MG63 (cell line): ENCODE results near the gene LRFN4. TPM values are rescaled to one million over a fixed set of nuclear protein-coding genes. Genes with fewer than 3 reads are reported as not detected.
A peak's percentile ranks its signal among the peaks of the same experiment; 100 is the strongest.

ENCODE experiments used
- DNase-seq: peaks from one replicate; pipeline ENCODE4 v3.0.0-alpha.2; 2020
- H3K27me3 ChIP-seq: fragments of 250-450 bp; sonication (Bioruptor Pico); 2 replicates; pipeline ENCODE4 v1.5.1; 2020; ENCODE audit warnings: mild to moderate bottlenecking, moderate library complexity
- H3K36me3 ChIP-seq: fragments of 250-450 bp; sonication (Bioruptor Pico); 2 replicates; pipeline ENCODE4 v1.5.1; 2020; ENCODE audit warnings: mild to moderate bottlenecking, moderate library complexity
- H3K4me3 ChIP-seq: fragments of 250-450 bp; sonication (Bioruptor Pico); 2 replicates; pipeline ENCODE4 v1.5.1; 2020; ENCODE audit warnings: mild to moderate bottlenecking, moderate library complexity
- H3K9me3 ChIP-seq: fragments of 250-450 bp; sonication (Bioruptor Pico); 2 replicates; pipeline ENCODE4 v1.5.1; 2020; ENCODE audit warnings: mild to moderate bottlenecking, moderate library complexity
- total RNA-seq: library from RNA; depleted of rRNA; stranded (reverse); fragments of >200 nt; shearing (Covaris generic); gene quantifications from 2 replicates; pipeline ENCODE4 v1.2.3, GENCODE V29; 2014; ENCODE audit warnings: low replicate concordance

LRFN4 gene
- total RNA-seq, 1 experiment from 2014 or later, result 42.8 TPM

- Histone ChIP-seq H3K27me3 (no peaks in the 10 kb centered on the region), H3K4me3 (no peak overlapping the region), H3K9me3 (no peaks in the 10 kb centered on the region), H3K36me3 (no peaks in the 10 kb centered on the region)
- no peak for DNase-seq
Measured at GRCh38 chr11:66889960-66890359, 33.1 kb downstream of the LRFN4 start.

DNA sequence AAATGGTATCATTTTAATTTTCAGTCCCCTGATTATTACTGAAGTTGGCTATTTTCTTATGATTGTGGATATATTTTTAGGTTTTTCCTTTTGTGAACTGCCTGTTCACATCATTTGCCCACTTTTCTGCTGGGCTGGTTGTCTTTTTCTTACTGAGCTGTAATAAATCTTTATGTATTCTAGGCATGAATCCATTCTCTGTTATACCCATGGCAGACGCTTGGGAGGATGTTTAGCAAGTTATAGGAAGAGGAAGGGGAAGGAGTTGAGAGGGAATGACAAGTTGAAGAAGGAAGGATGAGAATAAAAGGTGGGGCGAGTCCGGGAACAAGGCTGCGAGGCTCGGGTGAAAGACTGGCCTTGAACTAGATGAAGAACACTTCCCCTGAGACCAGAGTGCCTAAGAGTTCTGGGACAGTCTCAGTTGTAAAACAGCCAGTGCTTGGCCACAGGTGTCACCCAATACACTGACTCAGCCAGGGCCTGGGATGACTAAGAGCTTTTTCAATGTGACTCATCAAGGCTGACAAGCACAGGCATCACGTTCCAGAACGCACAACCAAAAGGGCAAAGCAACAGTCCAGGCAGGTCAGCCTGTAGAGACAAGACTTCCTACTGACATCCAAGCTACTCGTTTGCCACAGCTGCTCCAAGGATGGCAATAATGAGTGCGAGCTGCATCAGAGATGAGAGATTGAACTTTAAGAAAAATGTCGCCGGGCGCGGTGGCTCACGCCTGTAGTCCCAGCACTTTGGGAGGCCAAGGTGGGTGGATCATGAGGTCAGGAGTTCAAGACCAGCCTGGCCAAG, 35.2 kb downstream of the LRFN4 start:
- Histone ChIP-seq H3K27me3 (no peaks in the 10 kb centered on the region), H3K36me3 (no peaks in the 10 kb centered on the region), H3K4me3 (no peak overlapping the region), H3K9me3 (no peaks in the 10 kb centered on the region)
- peak; percentile 89 for DNase-seq

DNA sequence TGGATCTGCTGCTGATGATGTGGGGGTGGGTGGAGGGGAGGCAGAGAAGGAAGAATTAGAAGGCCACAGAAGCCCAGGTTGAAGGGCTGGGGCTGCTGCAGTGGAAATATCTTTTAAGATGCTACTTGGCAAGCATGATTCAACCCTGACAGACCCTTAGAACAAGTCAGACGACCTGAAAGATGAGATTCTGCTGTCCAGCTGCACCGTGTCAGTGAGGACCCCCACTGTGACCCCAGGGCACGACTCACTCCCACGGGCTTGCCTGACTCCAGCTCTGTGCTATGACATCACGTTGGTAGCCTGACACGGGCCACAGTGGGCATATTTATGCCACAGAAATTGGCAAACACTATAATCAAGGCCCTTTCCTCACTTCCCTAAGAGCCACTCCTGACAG, 36.0 kb downstream of the LRFN4 start:
- Histone ChIP-seq H3K36me3 (no peaks in the 10 kb centered on the region), H3K4me3 (no peak overlapping the region), H3K9me3 (no peaks in the 10 kb centered on the region), H3K27me3 (no peaks in the 10 kb centered on the region)
- DNase-seq, result peak; percentile 20

- no peak for DNase-seq
- H3K4me3 ChIP-seq, result no peak overlapping the region
- no peaks in the 10 kb centered on the region for H3K9me3 ChIP-seq
- H3K27me3 ChIP-seq, result no peaks in the 10 kb centered on the region
- no peaks in the 10 kb centered on the region for H3K36me3 ChIP-seq
Measured at GRCh38 chr11:66894141-66894540, 37.3 kb downstream of the LRFN4 start.

DNA sequence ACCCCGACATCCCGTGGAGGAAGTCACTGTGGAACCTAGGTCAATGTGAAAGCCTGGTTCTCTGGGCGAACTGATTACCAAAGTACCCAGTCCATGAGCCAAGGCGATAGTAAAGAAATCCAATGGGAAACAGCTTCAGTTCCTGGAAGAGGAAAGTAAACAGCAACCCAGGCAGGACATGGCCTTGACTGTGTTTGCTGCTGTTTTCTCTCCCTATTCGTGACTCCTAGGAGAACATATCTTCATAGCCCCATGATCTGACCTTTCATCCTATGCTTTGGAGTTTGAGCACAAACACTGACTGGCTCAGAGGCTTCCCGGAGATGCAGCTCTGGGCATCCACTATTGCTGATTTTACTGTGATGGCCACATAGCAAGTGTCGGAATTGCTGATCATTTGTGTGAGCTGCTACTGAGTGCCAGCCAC, 45.1 kb downstream of the LRFN4 start:
- no peaks in the 10 kb centered on the region for H3K27me3 ChIP-seq
- no peak for DNase-seq
- no peaks in the 10 kb centered on the region for H3K36me3 ChIP-seq
- no peak overlapping the region for H3K4me3 ChIP-seq
- H3K9me3 ChIP-seq, result no peaks in the 10 kb centered on the region

GRCh38 chr11:66902486-66903177, 45.8 kb downstream of the LRFN4 start:
- Histone ChIP-seq H3K4me3 (no peak overlapping the region), H3K9me3 (no peaks in the 10 kb centered on the region), H3K27me3 (no peaks in the 10 kb centered on the region), H3K36me3 (no peaks in the 10 kb centered on the region)
- no peak for DNase-seq

DNA sequence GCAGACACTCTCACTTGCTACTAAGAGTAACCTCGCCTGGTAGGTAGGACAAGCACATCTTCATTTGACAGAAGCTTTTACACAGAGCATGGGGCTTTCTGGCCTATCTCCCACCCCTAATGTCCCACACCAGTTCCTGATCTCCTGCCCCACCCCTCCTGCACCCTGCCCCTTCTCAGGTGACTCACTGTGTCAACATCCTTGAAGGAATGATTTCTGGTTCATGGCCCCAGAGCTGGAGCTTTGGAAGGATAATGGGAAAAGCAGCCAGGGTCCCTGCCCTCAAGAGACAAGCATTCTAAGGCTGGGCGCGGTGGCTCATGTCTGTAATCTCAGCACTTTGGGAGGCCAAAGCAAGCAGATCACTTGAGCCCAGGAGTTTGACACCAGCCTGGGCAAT, 47.2 kb downstream of the LRFN4 start:
- Histone ChIP-seq H3K9me3 (no peaks in the 10 kb centered on the region), H3K36me3 (no peaks in the 10 kb centered on the region)
- DNase-seq, result peak; percentile 47

GRCh38 chr11:66904561-66904960, 47.7 kb downstream of the LRFN4 start:
- no peak for DNase-seq
- Histone ChIP-seq H3K9me3 (no peaks in the 10 kb centered on the region), H3K27me3 (no peaks in the 10 kb centered on the region)

More for the DNA sequence above, 47.2 kb downstream of the LRFN4 start:
- H3K27me3 ChIP-seq, result no peaks in the 10 kb centered on the region
- H3K4me3 ChIP-seq, result no peak overlapping the region

GRCh38 chr11:66904981-66905521, 48.2 kb downstream of the LRFN4 start:
- DNase-seq, result no peak
- no peaks in the 10 kb centered on the region for H3K27me3 ChIP-seq
- H3K4me3 ChIP-seq, result no peak overlapping the region
- H3K36me3 ChIP-seq, result no peaks in the 10 kb centered on the region
- H3K9me3 ChIP-seq, result no peaks in the 10 kb centered on the region

More at GRCh38 chr11:66904561-66904960, 47.7 kb downstream of the LRFN4 start:
- no peak overlapping the region for H3K4me3 ChIP-seq
- H3K36me3 ChIP-seq, result no peaks in the 10 kb centered on the region

DNA sequence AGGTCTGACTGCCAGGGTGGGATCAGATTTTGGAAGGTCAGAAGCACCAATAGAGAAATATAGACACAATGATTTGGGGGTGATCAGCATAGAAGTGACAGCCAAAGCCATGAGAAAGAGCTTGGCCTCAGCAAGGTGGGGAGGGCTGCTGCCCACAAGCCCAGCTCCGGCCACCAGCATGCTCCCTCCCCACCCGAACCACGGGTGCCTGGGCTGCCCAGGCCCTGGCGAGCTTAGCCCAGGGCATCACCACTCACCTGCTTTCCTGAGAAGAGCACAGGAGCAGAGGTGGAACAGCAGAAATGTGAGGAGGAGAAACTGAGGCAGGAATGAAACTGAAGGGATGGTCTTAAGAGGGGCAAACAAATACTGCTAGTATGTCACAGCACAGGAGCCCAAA, 48.8 kb downstream of the LRFN4 start:
- no peak for DNase-seq
- Histone ChIP-seq H3K4me3 (no peak overlapping the region), H3K27me3 (no peaks in the 10 kb centered on the region), H3K36me3 (no peaks in the 10 kb centered on the region), H3K9me3 (no peaks in the 10 kb centered on the region)

GRCh38 chr11:66906061-66906733, 49.3 kb downstream of the LRFN4 start:
- H3K9me3 ChIP-seq, result no peaks in the 10 kb centered on the region
- no peak for DNase-seq
- no peaks in the 10 kb centered on the region for H3K36me3 ChIP-seq
- H3K4me3 ChIP-seq, result no peak overlapping the region
- H3K27me3 ChIP-seq, result no peaks in the 10 kb centered on the region

- no peaks in the 10 kb centered on the region for H3K9me3 ChIP-seq
- no peaks in the 10 kb centered on the region for H3K36me3 ChIP-seq
- no peak overlapping the region for H3K4me3 ChIP-seq
- no peak for DNase-seq
- H3K27me3 ChIP-seq, result no peaks in the 10 kb centered on the region
Measured at GRCh38 chr11:66907751-66908630, 51.1 kb downstream of the LRFN4 start.

- Histone ChIP-seq H3K36me3 (no peaks in the 10 kb centered on the region), H3K27me3 (no peaks in the 10 kb centered on the region), H3K9me3 (no peaks in the 10 kb centered on the region), H3K4me3 (no peak overlapping the region)
- no peak for DNase-seq
Measured at GRCh38 chr11:66909181-66909580, 52.3 kb downstream of the LRFN4 start.

- Histone ChIP-seq H3K36me3 (no peaks in the 10 kb centered on the region), H3K4me3 (no peak overlapping the region), H3K9me3 (no peaks in the 10 kb centered on the region), H3K27me3 (no peaks in the 10 kb centered on the region)
- no peak for DNase-seq
Measured at GRCh38 chr11:66910016-66910415, 53.2 kb downstream of the LRFN4 start.
